K562 (cell line): Measurements from ENCODE around the gene MRAS. TPM values are rescaled to one million over a fixed set of nuclear protein-coding genes. Genes with fewer than 3 reads are reported as not detected.

ENCODE experiments used
- ATAC-seq: fragments of 200-7000 bp; cut with Tn5 transposase; 3 replicates; pipeline ENCODE4 v1.9.1; 2020; ENCODE audit warnings: moderate library complexity
- BruUV-seq: library from RNA; stranded (reverse); fragments of 400-500 nt; replicated peaks from 2 replicates; lab custom pipeline; 2021; lab: Mats Ljungman, UMichigan
- CTCF ChIA-PET: fragments of 300-600 bp; formaldehyde crosslinking; extraction: SDS; loops from one replicate; lab custom pipeline; 2021; ENCODE audit warnings: low intra/inter-chr PET ratio; lab: Yijun Ruan, JAX
- POLR2A ChIA-PET: fragments of 300-600, 350-650 bp; sonication (Branson Sonifier 250); formaldehyde crosslinking; extraction: SDS; loops from one replicate; lab custom pipeline; 2021; ENCODE audit warnings: antibody characterized with exemption, inconsistent platforms; lab: Yijun Ruan, JAX
- DNase-seq, 4 experiments: peaks; one replicate each; pipeline versions ENCODE4 v3.0.0 to v3.0.0-alpha.2; 2011 to 2018; ENCODE audit warnings: low spot score in 3 of 4, mixed read lengths in 3 of 4; ENCODE audit errors: extremely low read depth in 1 of 4
- FAIRE-seq: peaks from 2 replicates; lab custom pipeline; 2011; peaks lifted over from hg19 to GRCh38; lab: Jason Lieb, UNC
- H2AFZ ChIP-seq: 2 replicates; pipeline ENCODE4 v1.6.0; 2011; ENCODE audit warnings: low read depth, low read length, control low read depth, inconsistent platforms
- H3K27ac ChIP-seq: fragments of 200-600 bp; 3 replicates; pipeline ENCODE4 v1.8.0; 2011; ENCODE audit warnings: low read depth, mild to moderate bottlenecking, control low read depth, inconsistent platforms, low read length, moderate library complexity, mixed read lengths; ENCODE audit errors: extremely low read depth
- H3K27me3 ChIP-seq, 2 experiments: fragments of 300-600 bp in 1 of 2; 2 replicates in 1 of 2; 3 replicates in 1 of 2; pipeline versions ENCODE4 v1.6.0 to v1.8.0; 2011; ENCODE audit warnings: inconsistent platforms in 2 of 2, low read length in 2 of 2, mild to moderate bottlenecking in 1 of 2, mixed read lengths in 1 of 2, moderate library complexity in 1 of 2; ENCODE audit not compliant: control insufficient read depth in 2 of 2, insufficient read depth in 2 of 2
- H3K36me3 ChIP-seq: fragments of 300-600 bp; 3 replicates; pipeline ENCODE4 v1.8.0; 2011; ENCODE audit warnings: mild to moderate bottlenecking, low read length, inconsistent platforms; ENCODE audit not compliant: control insufficient read depth, insufficient read depth
- H3K4me1 ChIP-seq, 2 experiments: fragments of 200-600 bp in 1 of 2; replicated peaks in 1 of 2; 2 replicates in 1 of 2; 3 replicates in 1 of 2; pipeline versions ENCODE4 v1.5.1 to v1.8.0; 2011; ENCODE audit warnings: inconsistent platforms in 2 of 2, low read length in 2 of 2, mild to moderate bottlenecking in 1 of 2, mixed read lengths in 1 of 2, moderate library complexity in 1 of 2; ENCODE audit not compliant: control insufficient read depth in 2 of 2, insufficient read depth in 2 of 2
- H3K4me2 ChIP-seq: 2 replicates; pipeline ENCODE4 v1.6.1; 2011; ENCODE audit warnings: low read length, control low read depth, inconsistent platforms, mixed read lengths; ENCODE audit not compliant: insufficient read depth
- H3K4me3 ChIP-seq: fragments of 200-600 bp; sonication (generic), shearing (Covaris generic); 2 replicates; pipeline ENCODE4 v1.5.1; 2016; ENCODE audit warnings: control low read depth, inconsistent platforms
- H3K79me2 ChIP-seq: fragments of 200-600 bp; 3 replicates; pipeline ENCODE4 v1.8.0; 2011; ENCODE audit warnings: low read length, inconsistent platforms; ENCODE audit not compliant: control insufficient read depth, insufficient read depth
- H3K9ac ChIP-seq, 2 experiments: 2 replicates each; pipeline versions ENCODE4 v1.6.0 to v1.6.1; 2011; ENCODE audit warnings: low read depth in 2 of 2, low read length in 2 of 2, control low read depth in 1 of 2, inconsistent platforms in 1 of 2, mild to moderate bottlenecking in 1 of 2, mixed read lengths in 1 of 2; ENCODE audit not compliant: insufficient read depth in 1 of 2
- H3K9me1 ChIP-seq: one replicate; pipeline ENCODE4 v1.6.0; 2011; ENCODE audit warnings: inconsistent platforms, mild to moderate bottlenecking, low read length, moderate library complexity; ENCODE audit not compliant: control insufficient read depth, insufficient read depth
- H3K9me3 ChIP-seq: replicated peaks from 2 replicates; pipeline ENCODE4 v1.5.1; 2011; ENCODE audit warnings: low read depth, low read length, inconsistent platforms; ENCODE audit not compliant: control insufficient read depth, insufficient read depth
- H4K20me1 ChIP-seq: replicated peaks from 2 replicates; pipeline ENCODE4 v1.6.1; 2011; ENCODE audit warnings: low read length, inconsistent platforms, mixed read lengths; ENCODE audit not compliant: control insufficient read depth, insufficient read depth
- ARID2 ChIP-seq: fragments of 450-650 bp; IDR thresholded peaks from 2 replicates; pipeline ENCODE4 v1.6.1; 2017; ENCODE audit warnings: antibody characterized with exemption, mild to moderate bottlenecking
- KAT2B ChIP-seq: IDR thresholded peaks from one replicate; pipeline ENCODE4 v1.6.1; 2012; ENCODE audit warnings: low read depth, mild to moderate bottlenecking, control low read depth, inconsistent platforms, low read length, moderate library complexity
- POLR2G ChIP-seq: fragments of 200-400 bp; formaldehyde crosslinking; IDR thresholded peaks from 2 replicates; pipeline ENCODE4 v1.6.1; 2017; ENCODE audit warnings: low read depth, mild to moderate bottlenecking, antibody characterized with exemption, low read length, moderate library complexity
- POLR2H ChIP-seq: IDR thresholded peaks from 2 replicates; pipeline ENCODE4 v1.6.1; 2016; ENCODE audit warnings: missing genetic modification characterization, low read depth, mild to moderate bottlenecking, control low read depth, missing compliant biosample characterization, moderate library complexity
- ZNF143 ChIP-seq: sonication (generic); formaldehyde crosslinking; IDR thresholded peaks from 2 replicates; pipeline ENCODE4 v1.9.0; 2022; ENCODE audit warnings: mild to moderate bottlenecking, missing genetic modification reagents
- WGBS: fragments of 100-300 bp; shearing (Covaris generic); methylation state at CpG from one replicate; pipeline ENCODE4 v1.1.6; 2016; ENCODE audit warnings: low coverage, mixed read lengths; ENCODE audit not compliant: insufficient coverage; ENCODE audit errors: missing lambda C conversion rate; 5-methylcytosine and 5-hydroxymethylcytosine counted together
- in situ Hi-C: fragments of 300-500 bp; cut with MboI; formaldehyde crosslinking; loops from 4 replicates; pipeline ENCODE4 v1.15.0; 2018; ENCODE audit warnings: inconsistent platforms, mixed read lengths
- intact Hi-C: fragments of 100-400 bp; cut with micrococcal nuclease; formaldehyde crosslinking; loops from 2 replicates; pipeline ENCODE4 v1.14.2; 2022
- polyA plus RNA-seq, 8 experiments: library from polyadenylated mRNA; depleted of rRNA in 4 of 8; stranded (reverse) in 5 of 8; unstranded in 3 of 8; fragments of >200 nt; fragmentation: Nextera tagmentation in 2 of 8; fragmentation: Illumina TruSeq in 1 of 8; extraction: Ambion mirVana in 2 of 8; extraction: Trizol in 1 of 8; gene quantifications; 2 replicates each; pipeline versions ENCODE4 v1.2.1 to v1.2.3, GENCODE V29; 2011 to 2014; ENCODE audit warnings: inconsistent platforms in 1 of 8, missing spikeins in 1 of 8
- total RNA-seq, 7 experiments: library from RNA; depleted of rRNA in 6 of 7; stranded (reverse); fragments of >200 nt in 6 of 7; fragmentation: Illumina TruSeq in 2 of 7; extraction: Trizol in 2 of 7; gene quantifications; 2 replicates each; pipeline versions ENCODE4 v1.2.1 to v1.2.3, GENCODE V29; 2011 to 2021; ENCODE audit warnings: low replicate concordance in 1 of 7

MRAS gene
- total and polyA plus RNA-seq, 9 of the 15 experiments (the other 6 are each of a cell fraction or from before 2014, with no cell fraction given) = 1.5 to 10.0 (median 5.0) TPM

DNA sequence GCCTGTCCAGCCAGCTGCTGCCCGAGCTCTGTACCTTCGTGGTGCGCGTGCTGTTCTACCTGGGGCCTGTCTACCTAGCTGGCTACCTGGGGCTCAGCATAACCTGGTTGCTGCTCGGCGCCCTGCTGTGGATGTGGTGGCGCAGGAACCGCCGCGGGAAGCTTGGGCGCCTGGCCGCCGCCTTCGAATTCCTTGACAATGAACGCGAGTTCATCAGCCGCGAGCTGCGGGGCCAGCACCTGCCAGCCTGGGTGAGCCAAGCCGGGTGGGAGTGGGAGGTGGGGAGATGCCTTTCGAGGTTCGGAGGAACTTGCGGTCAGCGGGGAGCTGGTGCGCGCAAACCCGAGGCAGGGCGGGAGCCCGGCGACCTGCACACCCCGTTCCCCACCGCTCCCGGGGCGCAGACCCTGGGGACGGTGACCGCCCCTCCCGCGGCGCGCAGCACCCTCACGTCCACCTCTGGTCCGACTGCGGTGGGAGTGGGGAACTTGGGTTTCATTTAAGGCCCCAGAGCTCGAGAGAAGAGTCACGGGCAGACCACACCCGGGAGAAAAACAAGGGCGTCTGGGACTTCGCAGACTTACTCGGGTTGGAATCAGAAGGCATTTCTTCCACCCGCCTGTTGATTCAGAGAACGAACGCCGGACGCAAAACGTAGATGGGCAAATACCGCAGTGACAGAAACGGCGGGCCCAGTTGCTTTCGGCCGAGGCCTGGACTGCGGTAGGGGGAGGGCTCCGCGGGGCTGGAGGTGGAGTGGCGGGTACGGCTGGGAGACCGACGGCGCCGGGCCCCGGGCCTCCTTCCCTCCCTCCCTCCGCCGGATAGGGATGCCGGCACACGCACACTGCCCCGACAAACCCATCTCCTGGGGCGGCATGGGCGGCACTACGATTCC, 86.7 kb downstream of the MRAS start (continued):
- no peak for TF ChIP-seq ZNF143 (CRISPR knock-in tag)
- TF ChIP-seq, all 486 proteins: peak for 0

- no peak for ATAC-seq
- Histone ChIP-seq H3K9me3 (no peaks in the 10 kb centered on the region), H3K27ac (no peak overlapping the region), H3K79me2 (no peaks in the 10 kb centered on the region), H4K20me1 (no peaks in the 10 kb centered on the region), H3K4me2 (no peak overlapping the region), H3K4me1 (no peaks in the 10 kb centered on the region; a peak in 2 of 5 replicates), H3K9me1 (no peaks in the 10 kb centered on the region), H3K4me3 (no peak overlapping the region), H2AFZ (no peak overlapping the region), H3K27me3 (peaks cover 0 to 56% of the 10 kb centered on the region in 2 experiments; a peak in 2 of 5 replicates), H3K36me3 (no peaks in the 10 kb centered on the region), H3K9ac (no peak overlapping the region)
- in situ Hi-C loops = no loop called here
- no TSS peak for BruUV-seq
- 31% methylated on average over 8 of the region's 8 CpGs for WGBS
- ChIA-PET CTCF (no interaction called here), POLR2A (interaction anchor here (0.6 kb wide), 1 partner anchor 480 kb away, joined by 3 read pairs; no protein-coding TSS in a partner anchor)
- FAIRE-seq = no peak
- DNase-seq = no peak
- no peak for TF ChIP-seq KAT2B
- no peak for TF ChIP-seq ARID2
- TF ChIP-seq POLR2G = no peak
- TF ChIP-seq POLR2H (tag) = no peak
- intact Hi-C loops = no loop called here
Measured at GRCh38 chr3:138435840-138436239, 87.5 kb downstream of the MRAS start.
